NCI-H524 (cell line): ENCODE measurements around the gene HCAR1.
A peak's percentile ranks its signal among the peaks of the same experiment; 100 is the strongest.
"Not testable (repeated sequence)": the region's sequence is repeated elsewhere in the genome, so short reads cannot be mapped to it uniquely, and the experiment has no call there.

Experiments
- DNase-seq, 2 experiments: peaks; one replicate each; lab custom pipeline; 2025; lab: John Stamatoyannopoulos, UW

HCAR1 gene

GRCh38 chr12:122721057-122721545 is 9.5 kb downstream of the HCAR1 start:
- no peak for DNase-seq

GRCh38 chr12:122716658-122717057 is 14.0 kb downstream of the HCAR1 start, which contains the start of gene HCAR3:
TSS of gene HCAR3 (minus strand) at chr12:122716811. CDS start at chr12:122716737, 74 bp downstream.
- DNase-seq = not testable (repeated sequence)

DNA sequence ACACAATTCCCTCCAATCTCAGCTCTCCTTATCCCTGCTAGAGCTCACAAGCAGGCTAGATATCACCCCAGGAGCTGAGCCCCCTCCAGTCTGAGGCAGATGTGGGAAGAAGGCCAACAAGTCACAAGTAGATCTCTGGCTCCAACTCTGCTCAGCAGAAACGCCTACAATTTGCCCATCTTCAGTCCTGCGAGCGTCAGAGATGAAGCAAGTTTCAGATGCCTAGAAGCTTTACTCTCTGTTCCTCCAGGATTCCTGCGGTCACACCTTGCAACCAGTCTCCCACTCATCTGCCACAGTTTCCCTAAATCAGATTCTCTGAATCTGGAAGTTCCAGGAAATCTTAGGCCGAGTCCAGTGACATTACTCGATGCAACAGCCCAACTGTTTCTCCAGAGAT is 15.4 kb downstream of the HCAR1 start:
- DNase-seq = not testable (repeated sequence)

- not testable (repeated sequence) for DNase-seq
These were observed 17.0 kb downstream of the HCAR1 start for GRCh38 chr12:122713491-122714188.

GRCh38 chr12:122711266-122711665 is 19.4 kb downstream of the HCAR1 start:
- not testable (repeated sequence) for DNase-seq

DNA sequence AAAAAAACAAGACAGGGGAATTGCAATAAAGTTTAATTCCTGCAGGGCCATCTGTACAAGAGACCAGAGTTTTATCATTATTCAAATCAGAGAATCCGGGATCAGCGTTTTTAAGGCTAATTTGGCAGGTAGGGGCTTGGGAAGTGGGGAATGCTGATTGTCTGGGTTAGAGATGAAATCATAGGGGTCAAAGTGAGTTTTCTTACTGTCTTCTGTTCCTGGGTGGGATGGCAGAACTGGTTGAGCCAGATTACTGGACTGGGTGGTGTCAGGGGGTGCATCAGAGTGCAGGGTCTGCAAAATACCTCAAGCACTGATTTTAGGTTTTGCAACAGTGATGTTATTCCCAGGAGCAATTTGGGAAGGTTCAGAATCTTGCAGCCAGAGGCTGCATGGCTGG is 20.3 kb downstream of the HCAR1 start:
- not testable (repeated sequence) for DNase-seq

DNA sequence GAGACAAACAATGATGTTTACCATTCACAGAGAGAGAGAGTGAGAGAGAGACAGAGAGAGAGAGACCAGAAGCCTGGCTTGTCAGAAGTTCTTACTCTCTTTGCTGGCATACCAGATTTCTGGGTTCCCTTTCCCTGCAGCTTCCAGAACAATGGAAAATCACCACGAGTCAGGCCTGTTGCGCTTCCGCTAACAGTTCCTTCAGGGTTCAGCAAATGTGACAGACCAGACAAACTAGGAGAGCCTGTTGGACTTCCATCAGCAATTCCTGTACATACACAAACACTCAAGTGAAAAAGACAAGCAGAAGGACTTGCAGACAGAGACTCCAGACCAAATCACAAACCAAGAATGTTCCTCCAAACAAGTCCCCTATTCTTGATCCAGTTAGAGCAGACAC is 21.4 kb downstream of the HCAR1 start:
- not testable (repeated sequence) for DNase-seq

DNA sequence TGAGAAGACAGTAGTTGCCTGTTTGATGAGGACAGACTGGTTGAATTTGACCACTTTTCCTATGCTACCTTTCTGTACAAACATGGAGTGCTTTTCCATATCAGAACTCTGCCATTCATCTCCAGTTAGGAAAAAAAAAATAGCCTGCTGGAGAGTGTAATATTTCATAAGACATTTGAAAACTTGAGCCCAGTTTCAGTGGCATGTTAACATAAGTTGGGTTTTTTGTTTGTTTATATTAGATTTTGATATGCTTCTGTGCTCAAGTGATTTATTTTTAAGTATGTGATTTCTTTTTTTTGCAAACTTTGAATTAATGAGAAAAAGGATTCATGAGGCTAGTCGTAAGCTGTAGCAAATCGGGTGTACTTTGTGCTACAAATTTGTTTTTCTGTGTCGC is 26.8 kb downstream of the HCAR1 start:
- not testable (repeated sequence) for DNase-seq

- not testable (repeated sequence) for DNase-seq
These were observed 27.6 kb downstream of the HCAR1 start, which contains the start of gene HCAR2 for GRCh38 chr12:122702890-122703611. TSS of gene HCAR2 (minus strand) at chr12:122703357. CDS start at chr12:122703283, 74 bp downstream.

DNA sequence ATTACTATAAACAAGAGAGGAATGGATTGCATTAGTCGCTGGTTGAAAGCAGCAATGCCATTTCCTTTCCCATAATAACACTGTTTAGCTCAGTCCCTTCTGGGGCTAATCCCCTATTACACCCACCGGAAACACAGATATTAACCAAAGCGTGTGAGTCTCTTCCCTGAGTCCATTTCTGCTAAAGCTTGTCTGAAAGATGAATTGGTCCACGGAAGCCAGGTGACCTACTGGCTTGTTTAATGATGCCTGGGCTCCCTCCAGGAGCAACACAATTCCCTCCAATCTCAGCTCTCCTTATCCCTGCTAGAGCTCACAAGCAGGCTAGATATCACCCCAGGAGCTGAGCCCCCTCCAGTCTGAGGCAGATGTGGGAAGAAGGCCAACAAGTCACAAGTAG is 29.2 kb downstream of the HCAR1 start:
- not testable (repeated sequence) for DNase-seq

GRCh38 chr12:122700038-122700710 is 30.5 kb downstream of the HCAR1 start:
- not testable (repeated sequence) for DNase-seq

DNA sequence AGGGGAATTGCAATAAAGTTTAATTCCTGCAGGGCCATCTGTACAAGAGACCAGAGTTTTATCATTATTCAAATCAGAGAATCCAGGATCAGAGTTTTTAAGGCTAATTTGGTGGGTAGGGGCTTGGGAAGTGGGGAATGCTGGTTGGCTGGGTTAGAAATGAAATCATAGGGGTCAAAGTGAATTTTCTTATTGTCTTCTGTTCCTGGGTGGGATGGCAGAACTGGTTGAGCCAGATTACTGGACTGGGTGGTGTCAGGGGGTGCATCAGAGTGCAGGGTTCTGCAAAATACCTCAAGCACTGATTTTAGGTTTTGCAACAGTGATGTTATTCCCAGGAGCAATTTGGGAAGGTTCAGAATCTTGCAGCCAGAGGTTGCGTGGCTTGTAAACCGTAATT is 33.7 kb downstream of the HCAR1 start:
- DNase-seq = not testable (repeated sequence)

DNA sequence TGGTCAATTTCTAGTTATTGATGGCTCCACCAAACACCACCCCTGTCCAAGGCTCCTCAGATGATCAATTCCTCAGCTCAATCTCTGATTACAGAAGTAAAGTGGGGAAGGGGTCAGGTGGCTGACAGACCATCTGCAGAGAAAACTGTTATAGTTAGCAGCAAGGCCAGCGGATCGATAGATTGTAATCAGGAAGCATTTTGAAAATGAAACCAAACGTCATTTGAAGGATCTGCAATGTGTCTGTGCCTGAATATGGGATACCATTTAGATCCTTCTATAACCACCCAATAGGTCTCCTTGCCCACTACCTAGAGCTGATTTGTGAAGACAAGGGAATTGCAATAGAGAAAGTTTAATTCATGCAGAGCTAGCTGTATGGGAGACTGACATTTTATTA is 39.1 kb downstream of the HCAR1 start:
- DNase-seq = no peak

DNA sequence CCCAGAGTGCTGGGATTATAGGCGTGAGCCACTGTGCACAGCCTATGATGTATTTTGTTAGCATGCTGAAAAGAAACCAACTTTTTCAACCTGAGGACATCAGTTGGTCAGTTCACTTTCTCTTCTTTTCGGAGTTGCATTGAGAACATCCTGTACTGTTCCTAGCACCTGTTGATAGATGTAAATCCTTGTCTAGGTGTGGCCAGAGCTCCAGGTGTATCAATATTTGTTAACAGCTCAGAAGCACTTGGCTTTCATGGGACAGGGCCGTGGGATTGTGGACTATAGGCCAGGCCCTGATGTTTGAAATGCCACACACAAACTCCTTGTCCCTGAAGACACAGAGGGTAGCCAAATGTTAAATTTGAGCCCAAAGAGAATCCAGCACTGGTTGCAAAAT is 42.4 kb downstream of the HCAR1 start:
- DNase-seq = no peak

DNA sequence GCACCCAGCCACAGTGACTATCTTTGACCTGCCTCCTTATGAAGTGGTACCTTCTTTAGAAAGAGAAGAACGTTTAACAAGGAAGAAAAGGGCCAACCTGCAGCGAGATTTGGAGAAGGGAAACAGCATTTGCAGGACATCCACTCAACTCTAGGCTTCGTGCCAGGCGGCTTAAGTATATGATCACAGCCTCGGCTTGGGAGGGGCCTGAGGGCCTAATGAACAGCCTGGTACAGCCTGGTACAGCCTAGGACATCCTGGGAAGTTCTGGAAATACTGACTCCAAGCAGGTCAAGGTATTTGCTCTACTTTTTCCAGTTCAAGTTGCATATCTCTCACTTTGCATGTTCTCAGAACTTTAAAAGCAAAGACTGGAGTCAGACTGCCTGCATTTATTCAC is 43.6 kb downstream of the HCAR1 start:
- peak; percentile 19 to 55 for DNase-seq

DNA sequence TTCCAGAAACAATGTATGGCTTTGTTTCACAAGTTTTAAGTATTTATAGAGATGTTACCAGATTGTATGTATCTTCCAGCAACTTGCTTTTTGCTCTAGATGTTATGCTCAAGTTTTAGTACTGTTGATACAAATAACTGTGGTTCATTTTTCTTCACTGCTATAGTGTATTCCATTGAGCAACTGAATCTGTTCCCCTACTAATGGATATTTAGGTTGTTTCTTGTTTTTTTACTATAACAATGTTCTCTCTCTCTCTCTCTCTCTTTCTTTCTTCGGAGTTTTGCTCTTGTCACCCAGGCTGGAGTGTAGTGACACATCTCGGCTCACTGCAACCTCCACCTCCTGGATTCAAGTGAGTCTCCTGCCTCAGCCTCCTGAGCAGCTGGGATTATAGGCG is 44.1 kb downstream of the HCAR1 start:
- no peak for DNase-seq

DNA sequence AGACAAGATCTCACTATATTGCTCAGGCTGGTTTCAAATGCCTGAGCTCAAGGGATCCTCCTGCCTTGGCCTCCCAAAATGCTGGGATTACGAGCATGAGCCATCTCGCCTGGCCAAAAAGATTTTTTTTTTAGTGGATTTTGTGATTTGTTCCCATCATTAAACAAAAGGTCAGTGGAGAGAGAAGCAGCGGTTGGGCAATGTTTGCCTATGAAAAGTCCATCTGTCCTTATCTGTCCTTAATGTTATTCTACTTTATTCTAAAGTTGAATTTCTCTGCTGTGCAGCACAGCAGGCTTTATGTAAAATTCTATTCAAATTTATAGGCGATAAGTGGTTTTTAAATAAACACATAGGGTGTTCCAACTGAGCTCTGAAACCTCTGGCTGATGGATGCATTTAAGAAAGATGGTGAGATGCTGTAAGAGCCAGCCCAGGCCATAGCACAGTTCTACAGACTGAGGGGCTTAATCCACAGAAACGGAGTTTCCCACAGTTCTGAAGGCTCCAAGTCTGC is 46.3 kb downstream of the HCAR1 start:
- no peak for DNase-seq

DNA sequence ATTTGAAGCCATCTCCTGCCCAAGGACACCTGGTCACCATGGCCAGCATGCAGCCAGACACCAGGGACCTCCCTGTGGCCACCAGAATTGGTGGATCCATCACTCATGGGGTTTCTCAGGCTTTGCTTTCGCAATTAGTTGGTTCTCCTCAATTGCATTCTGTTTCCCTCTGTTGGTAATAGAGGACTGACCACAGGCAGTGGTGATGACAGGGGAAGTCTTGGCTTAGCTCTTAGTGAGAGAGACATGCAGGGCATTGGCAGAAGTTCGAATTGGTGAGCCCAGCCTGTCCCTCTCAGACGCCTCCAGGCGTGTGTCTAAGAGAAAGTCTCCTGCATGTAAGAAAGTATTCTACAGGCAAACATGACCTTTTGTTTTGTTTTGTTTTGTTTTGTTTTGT is 48.8 kb downstream of the HCAR1 start:
- DNase-seq = no peak

GRCh38 chr12:122680989-122681388 is 49.7 kb downstream of the HCAR1 start:
- DNase-seq = not testable (repeated sequence)

DNA sequence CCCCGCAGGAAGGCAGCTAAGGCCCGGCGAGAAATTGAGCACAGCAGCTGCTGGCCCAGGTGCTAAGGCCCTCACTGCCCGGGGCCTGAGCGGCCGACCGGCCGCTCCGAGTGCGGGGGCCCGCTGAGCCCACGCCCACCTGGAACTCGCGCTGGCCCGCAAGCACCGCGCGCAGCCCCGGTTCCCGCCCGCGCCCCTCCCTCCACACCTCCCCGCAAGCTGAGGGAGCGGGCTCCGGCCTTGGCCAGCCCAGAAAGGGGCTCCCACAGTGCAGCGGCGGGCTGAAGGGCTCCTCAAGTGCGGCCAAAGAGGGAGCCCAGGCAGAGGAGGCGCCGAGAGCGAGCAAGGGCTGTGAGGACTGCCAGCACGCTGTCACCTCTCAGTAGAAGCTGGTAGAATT is 53.9 kb downstream of the HCAR1 start:
- not testable (repeated sequence) for DNase-seq
